HG03175 (cell line): ENCODE results near the gene KREMEN1.
"Not testable (repeated sequence)": the region's sequence is repeated elsewhere in the genome, so short reads cannot be mapped to it uniquely, and the experiment has no call there.

Experiments
- ATAC-seq: cut with Tn5 transposase; IDR thresholded peaks from one replicate; pipeline ENCODE4 v1.9.1; 2021; ENCODE audit warnings: mild to moderate bottlenecking, moderate library complexity; ENCODE audit not compliant: unreplicated experiment

KREMEN1 gene

GRCh38 chr22:29078036-29078868 is 5.4 kb downstream of the KREMEN1 start:
- no peak for ATAC-seq

GRCh38 chr22:29078869-29079207 is 6.0 kb downstream of the KREMEN1 start:
- ATAC-seq, result no peak

- no peak for ATAC-seq
These were observed 6.5 kb downstream of the KREMEN1 start for GRCh38 chr22:29079218-29079901.

- no peak for ATAC-seq
These were observed 7.5 kb downstream of the KREMEN1 start for GRCh38 chr22:29080106-29080975.

GRCh38 chr22:29081517-29082236 is 8.8 kb downstream of the KREMEN1 start:
- no peak for ATAC-seq

- no peak for ATAC-seq
These were observed 10.2 kb downstream of the KREMEN1 start for GRCh38 chr22:29082826-29083545.

- not testable (repeated sequence) for ATAC-seq
These were observed 10.7 kb downstream of the KREMEN1 start for GRCh38 chr22:29083576-29083932.

GRCh38 chr22:29083933-29084591 is 11.2 kb downstream of the KREMEN1 start:
- ATAC-seq, result no peak

- no peak for ATAC-seq
These were observed 14.2 kb downstream of the KREMEN1 start for GRCh38 chr22:29087012-29087411.

GRCh38 chr22:29088809-29089208 is 16.0 kb downstream of the KREMEN1 start:
- ATAC-seq, result no peak

GRCh38 chr22:29089507-29089906 is 16.7 kb downstream of the KREMEN1 start:
- no peak for ATAC-seq

- ATAC-seq, result no peak
These were observed 17.2 kb downstream of the KREMEN1 start for GRCh38 chr22:29090039-29090438.

- no peak for ATAC-seq
These were observed 19.4 kb downstream of the KREMEN1 start for GRCh38 chr22:29092243-29092642.

- ATAC-seq, result no peak
These were observed 20.2 kb downstream of the KREMEN1 start for GRCh38 chr22:29093030-29093429.

- no peak for ATAC-seq
These were observed 20.9 kb downstream of the KREMEN1 start for GRCh38 chr22:29093501-29094300.

GRCh38 chr22:29095459-29095858 is 22.6 kb downstream of the KREMEN1 start:
- no peak for ATAC-seq

- no peak for ATAC-seq
These were observed 24.2 kb downstream of the KREMEN1 start for GRCh38 chr22:29096736-29097669.

GRCh38 chr22:29098296-29098695 is 25.5 kb downstream of the KREMEN1 start:
- no peak for ATAC-seq
